Activated naive CD4-positive, alpha-beta T cell treated with Interleukin-2 at 50 U/mL for 16 hours (primary cell): Measurements from ENCODE around the gene HOOK2.
A peak's percentile ranks its signal among the peaks of the same experiment; 100 is the strongest.
"Not testable (repeated sequence)": the region's sequence is repeated elsewhere in the genome, so short reads cannot be mapped to it uniquely, and the experiment has no call there.

ENCODE experiments used
- DNase-seq: peaks from one replicate; pipeline ENCODE4 v3.0.0-alpha.2; 2020

HOOK2 gene

DNA sequence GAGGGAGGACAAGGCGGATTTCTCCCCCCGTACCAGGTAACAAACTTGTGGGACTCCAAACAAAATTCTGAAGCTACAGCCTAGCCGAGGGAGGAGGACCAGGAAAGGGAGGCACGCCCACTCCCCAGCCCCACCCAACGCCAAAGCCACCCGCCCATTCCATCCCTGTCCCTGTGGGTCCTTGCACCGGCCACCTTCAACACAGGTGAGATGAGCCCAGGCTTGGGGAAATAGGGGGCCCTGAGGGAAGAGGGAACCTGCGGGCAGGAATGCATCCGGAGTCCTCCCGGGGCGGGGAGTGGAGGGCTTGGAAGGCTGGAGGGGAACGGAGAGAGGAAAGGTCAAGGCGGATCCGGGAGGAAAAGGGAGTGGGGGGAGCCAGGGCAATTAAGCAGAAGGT, 23.7 kb downstream of the HOOK2 start, which contains the start of gene BEST2:
BEST2 (plus strand) TSS at position 157 of the 400 bp plus-strand sequence. CDS start 802 bp downstream, outside the sequence.
- DNase-seq: no peak

DNA sequence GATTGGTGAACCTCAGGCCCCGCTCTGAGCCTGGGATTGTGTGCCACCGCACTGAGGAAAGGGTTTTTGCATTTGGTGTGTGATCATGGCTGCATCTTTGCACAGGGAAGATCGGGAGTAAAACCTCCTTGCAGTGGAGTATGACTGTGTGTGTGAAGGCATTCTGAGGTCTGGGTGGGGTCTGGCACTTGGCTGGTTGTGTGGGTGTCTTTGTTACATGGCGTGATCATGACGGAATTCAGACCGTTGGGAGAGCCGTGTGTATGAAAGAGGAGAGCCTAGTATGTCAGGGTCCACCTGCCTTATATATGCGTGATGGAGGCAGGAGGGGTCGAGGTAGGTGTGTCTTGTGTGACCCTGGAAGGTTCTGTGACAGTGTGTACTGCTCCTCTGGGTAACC, 24.5 kb downstream of the HOOK2 start:
- DNase-seq: no peak

DNA sequence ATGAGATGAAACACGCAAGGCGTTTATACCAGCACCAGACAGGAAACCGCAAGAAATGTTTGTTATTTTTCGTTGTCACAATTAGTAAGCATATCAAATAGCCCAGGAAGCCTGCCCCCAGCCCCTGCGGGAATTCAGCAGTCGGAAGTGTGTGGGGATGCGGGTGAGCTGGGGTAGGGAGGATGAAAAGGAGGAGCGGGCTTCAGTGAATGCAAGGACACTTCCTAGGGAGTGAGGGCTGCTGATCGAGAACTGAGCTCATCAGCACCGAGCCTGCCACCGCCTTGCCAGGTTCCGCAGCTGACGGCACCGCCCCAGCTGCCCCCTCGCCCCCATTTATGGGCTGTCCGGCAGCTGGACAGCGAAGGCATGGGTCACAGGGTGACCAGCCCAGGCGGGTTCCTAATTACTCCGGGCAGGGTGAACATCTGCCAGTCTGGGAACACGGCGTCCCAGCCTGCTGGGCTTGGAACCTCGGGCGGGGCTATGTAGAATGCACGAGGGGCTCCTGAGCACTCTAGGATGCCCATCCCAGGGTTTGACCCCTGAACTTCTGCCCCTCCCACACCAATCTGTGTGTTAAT, 25.3 kb downstream of the HOOK2 start:
- no peak for DNase-seq

DNA sequence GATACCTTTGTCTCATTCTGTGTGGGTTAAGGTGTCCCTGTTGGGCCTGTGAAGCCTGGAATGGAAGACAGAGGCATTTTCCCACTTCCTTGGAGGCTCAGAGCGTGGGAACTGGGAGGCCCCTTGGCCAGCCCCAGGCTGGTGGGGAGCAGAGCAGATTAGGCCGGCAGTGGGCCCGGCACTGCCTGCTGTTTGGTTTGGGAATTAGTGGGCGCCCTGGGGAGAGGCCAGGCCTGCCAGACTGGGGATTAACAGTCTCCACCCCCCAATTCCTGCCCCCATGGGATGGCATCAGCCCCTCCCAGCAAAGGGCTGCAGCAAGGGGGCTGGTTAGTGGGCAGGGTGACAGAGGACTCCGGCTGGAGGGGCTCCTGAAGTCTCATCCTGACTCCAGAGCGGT, 26.9 kb downstream of the HOOK2 start:
- DNase-seq: no peak

DNA sequence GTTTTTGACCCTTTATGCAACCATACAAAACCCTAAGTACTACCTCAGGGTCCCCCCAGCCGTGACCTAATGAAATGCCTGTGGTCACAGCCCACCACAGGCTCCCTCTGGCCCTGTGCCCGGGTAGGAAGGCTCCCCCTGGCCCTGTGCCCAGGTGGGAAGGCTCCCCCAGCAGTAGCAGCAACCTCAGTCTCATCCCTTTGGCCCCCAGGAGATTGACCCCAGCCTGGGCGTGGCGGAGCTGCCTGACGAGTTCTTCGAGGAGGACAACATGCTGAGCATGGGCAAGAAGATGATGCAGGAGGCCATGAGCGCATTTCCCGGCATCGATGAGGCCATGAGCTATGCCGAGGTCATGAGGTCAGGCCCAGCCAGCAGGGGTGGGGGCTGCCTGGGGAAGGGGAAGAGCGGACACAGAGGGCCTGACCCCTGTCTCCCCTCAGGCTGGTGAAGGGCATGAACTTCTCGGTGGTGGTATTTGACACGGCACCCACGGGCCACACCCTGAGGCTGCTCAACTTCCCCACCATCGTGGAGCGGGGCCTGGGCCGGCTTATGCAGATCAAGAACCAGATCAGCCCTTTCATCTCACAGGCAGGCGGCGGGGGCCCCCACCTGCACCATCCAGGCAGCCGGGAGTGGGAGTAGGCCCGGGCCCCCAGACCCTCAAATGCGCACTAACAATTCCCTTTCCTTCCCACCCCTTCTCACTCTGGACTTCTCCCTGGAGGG, 30.0 kb downstream of the HOOK2 start:
- no peak for DNase-seq

DNA sequence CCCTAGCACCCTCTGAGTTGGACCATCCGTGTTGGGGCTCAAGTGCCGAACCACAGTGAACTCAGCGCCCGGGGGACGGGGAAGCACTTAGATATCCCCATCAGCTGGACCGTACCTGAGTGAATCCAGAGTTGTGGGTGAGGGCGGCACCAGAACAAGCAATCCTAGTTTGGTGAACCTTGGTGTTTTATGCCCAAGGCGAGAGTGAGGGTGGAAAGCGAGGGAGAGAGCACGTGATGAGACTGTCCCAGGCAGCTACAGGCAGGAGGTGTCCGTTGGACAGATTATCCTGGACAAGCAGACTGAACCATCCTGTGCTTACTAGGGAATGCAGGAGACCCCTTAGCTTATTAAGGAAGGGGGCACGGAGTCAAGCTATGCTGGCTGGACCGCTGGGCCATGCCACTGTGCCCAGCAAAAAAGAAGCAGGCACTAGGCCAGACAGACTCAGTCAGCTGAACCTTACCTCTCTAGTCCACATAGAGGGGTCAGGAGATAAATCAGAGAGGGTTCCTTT, 37.5 kb downstream of the HOOK2 start:
- DNase-seq: no peak

DNA sequence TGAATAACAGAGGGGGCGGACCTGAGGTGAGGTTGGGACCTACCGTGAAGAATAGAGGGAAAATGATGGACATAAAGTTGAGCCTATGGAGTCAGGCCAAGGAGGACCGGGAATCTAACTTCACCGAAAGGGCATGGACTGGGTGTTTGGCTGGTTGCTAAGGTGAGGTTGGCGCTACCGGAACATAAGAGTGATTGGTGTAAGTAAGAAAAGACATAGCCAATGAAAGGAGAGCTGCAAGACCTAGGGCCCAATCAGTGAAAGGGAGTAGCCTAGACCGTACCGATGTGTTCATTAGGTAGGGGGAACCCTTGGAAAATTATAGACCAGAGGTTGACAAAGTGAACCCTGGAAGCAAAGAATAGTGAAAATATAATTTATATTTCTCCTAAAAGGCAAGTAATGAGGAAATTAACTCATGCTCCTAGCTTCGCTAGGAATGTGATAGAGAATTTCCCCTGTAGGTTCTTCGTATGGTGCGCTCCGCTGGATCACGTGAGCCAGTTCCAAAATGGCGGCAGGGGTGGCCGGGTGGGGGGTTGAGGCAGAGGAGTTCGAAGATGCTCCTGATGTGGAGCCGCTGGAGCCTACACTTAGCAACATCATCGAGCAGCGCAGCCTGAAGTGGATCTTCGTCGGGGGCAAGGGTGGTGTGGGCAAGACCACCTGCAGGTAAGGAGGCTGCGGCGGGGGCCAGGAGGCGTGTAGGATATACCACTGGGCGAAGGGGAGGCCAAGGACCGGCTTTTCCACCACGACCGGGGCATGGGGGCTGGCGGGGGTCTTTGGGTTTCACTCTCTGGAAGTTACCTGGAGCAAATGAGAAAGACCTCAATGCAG, 38.1 kb downstream of the HOOK2 start, which contains the start of gene GET3:
GET3 (plus strand) TSS at position 503 of the 840 bp plus-strand sequence; CDS start at position 512, 9 bp downstream.
- DNase-seq: peak; percentile 83

DNA sequence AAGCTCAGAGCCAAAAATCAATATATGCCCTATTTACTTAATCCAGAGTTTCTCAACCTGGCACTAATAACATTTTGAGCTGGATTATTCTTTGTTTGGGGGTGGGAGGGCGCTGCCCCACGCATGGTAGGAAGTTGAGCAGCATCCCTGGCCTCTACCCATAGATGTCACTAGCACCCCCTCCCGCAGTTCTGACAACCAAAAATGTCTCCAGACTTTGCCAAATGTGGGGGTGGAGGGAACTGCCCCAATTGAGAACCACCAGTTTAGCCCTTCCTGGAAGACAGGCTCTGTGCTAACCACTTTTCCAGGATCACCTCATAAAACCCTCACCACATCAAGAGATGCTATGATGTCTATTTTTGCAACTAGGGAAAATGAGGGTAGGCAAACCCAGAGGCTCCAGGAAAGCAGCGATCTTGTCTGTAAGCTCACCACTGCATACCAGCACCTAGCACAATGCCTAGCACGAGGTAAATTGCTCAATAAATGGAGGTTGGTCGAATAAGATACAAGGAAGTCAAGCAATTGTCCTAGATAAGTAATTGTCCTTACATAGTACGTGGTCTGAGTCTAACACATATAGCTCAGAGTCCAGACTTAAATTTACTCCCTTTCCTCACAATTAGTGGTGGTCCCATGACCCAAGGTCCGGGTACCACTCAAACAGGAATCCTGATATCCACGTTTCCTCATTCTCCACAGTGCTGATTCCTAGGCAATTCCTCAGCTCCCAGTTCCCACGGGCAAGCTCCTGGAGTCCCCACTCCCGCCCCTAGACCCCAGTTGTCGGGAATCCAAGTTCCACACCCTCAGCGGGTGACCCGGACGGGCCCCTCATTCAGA, 41.8 kb downstream of the HOOK2 start:
- peak; percentile 45 for DNase-seq

DNA sequence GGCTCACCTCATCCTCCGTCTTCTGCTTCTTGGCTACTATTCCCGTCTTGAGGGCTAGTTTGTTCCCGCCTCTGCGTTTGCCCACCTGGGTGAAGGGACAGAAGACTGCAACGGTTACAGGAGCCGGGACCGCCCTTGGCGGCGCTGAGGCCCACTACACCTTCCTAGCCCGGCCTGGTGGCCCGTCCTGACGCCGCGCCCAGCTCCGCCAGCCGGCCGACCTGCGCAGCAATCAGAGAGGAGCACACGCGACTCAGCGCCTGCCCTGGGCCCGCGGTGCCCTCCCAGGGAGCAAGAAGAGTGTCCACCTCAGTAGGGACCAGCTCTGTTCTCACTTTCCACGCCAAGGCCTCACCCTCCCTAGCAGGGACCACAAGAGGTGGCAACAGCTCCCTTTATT, 44.0 kb downstream of the HOOK2 start:
- no peak for DNase-seq

DNA sequence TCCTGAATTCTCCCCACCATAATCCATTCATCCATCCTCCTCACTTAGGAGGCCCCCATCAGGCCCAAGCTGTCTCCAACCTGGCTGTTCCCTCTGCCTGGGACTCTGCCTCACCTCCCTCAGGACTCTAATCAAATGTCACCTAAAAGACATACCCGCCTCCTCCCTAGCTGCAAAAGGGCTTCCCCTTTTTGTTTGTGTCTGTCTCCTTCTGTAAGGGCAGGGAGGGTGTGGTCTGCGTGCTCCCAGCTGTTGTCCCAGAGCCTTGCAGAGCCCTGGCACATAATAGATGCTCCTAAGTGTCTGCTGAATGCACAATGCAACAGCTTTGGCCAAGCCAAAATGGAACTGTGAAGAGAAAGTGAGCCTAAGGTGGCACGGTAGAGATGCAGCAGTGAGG, 45.3 kb downstream of the HOOK2 start:
- DNase-seq: no peak

DNA sequence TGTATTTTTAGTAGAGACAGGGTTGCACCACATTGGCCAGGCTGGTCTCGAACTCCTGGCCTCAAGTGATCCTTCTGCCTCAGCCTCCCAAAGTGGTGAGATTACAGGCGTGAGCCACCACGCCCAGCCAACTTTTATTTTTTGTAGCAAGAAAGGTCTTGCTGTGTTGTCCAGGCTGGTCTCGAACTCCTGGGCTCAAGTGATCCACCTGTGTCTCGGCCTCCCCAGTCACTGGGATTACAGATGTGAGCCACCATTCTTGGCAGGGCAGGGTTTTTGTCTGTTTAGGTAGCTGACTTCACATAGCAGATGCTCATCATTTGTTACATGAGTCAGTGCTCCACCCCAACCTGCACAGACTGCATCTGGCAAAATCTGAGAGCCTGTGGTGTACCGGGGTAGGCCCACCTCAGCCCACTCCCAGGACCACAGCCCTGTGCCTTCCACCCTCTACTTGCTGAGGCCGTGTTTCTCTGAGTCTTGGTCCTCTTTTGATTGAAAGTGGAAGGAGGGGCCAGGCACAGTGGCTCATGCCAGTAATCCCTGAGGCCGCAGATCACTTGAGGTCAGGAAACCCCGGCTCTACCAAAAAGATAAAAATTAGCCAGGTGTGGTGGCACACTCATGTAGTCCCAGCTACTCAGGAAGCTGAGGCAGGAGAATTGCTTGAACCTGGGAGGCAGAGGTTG, 47.5 kb downstream of the HOOK2 start:
- DNase-seq: no peak

DNA sequence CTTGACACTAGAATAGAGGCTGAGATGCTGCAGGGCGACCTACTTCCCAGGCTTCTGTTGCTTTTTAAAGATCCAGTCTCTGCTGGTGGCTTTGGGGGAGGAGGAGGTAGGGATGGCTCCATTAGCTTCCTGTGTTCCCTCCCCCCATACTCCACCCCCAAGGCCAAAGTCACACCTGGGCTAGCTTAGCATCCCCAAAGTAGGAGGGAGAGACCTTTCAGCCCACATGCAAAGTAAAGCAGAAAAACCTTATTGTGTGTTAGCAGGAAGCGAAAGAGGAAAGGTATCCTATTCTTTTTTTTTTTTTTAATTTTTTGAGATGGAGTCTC, 48.4 kb downstream of the HOOK2 start:
- DNase-seq: no peak

DNA sequence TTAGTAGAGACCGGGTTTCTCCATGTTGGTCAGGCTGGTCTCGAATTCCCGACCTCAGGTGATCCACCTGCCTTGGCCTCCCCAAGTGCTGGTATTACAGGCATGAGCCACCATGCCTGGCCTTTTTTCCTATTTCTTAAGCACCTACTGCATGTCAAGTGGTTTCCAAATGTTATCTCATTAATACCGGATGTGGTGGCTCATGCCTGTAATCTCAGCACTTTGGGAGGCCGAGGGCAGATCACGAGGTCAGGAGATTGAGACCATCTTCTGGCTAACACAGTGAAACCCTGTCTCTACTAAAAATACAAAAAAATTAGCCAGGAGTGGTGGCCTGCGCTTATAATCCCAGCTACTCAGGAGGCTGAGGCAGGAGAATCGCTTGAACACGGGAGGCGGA, 49.7 kb downstream of the HOOK2 start:
- DNase-seq: not testable (repeated sequence)

DNA sequence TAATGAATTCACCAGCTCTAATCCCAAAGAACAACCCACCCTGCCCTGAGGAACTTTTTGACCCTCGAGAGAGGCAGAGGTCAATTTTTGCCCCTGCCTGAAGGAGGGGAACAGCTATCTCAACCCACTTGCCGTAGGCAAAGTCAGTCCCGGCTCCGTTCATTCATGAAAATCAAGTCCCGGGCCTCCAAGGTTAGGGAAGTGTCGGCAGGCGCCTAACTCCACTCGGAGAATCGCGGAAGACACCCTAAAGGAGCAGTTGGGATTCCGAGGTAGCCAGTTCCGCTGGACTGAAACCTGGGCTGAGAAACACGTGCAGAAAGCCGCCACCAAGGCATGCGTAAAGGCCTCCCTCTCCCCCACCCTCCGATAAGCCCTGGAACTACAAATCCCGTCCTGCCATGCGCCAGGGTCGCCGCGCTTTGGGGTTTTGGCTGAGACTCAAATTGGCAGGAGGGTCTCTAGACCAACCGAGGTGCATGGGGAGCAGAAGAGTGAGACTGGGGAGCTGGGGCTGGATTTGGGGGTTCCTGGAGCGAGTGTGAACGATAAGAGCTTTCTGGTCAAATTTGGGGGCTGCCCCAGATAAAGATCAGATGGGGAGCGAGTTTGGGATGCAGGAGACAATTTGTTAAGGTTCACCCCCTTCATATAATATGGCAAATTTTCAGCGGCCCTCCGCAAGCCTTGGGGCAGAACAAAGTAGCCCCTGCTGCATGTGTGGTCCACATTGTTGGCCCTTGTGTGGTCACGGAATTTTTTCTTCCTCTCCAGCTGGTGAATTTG, 51.5 kb downstream of the HOOK2 start, which contains the start of gene TNPO2:
TNPO2 (minus strand) TSS at position 292 of the 786 bp plus-strand sequence. CDS start 2,955 bp downstream, outside the sequence.
- peak; percentile 78 for DNase-seq

DNA sequence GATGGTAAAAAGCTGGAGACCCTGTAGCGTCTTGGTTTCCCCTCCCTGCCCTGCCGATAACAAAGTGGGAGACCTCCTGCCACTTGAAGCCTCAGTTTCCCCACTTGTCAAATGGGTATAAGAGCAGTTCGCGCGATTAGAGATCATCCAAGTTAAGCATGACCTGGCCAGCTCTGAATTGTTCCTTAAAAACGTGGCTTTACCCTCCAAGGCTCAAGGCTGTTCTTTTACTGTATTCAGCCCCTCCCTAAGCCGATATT, 52.0 kb downstream of the HOOK2 start:
- DNase-seq: peak; percentile 3

DNA sequence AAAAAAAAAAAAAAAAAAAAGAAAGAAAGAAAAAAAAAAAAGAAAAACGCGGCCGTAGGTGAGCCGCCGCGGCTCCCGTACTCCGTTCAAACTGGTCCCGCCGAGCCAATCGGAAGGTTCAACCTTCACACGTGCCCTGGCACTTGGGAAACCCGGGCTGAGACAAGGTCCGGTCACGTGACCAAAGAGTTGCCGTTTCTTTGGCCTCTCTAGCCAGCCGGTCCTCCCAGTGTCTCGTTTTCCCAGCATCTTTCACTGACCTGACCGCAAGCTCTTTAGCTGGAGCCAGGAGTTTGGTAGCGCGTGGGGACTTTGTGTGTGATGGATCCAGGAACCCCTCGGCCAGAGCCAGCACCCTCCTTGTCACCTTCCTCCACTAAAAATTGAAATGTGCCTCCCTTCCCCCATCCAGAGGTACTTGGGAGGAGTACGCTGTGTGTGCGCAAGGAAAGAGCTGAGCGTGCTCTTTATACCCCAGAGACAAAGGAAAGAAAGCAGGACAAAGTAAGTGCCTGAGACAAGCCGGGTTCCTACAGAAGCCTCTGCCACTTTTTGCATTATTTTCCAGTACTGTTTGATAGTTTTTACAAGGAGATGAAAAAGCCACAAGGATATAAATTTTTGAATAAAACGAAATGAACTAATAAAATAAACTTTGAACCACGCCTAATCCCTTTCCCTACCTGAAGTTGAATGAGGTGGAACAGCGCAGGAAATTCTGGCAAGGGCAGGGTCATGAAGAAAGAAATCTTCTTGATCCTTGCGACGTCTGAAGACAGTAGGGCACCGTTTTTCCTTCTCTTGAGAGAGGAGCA, 52.6 kb downstream of the HOOK2 start:
- DNase-seq: peak; percentile 93

DNA sequence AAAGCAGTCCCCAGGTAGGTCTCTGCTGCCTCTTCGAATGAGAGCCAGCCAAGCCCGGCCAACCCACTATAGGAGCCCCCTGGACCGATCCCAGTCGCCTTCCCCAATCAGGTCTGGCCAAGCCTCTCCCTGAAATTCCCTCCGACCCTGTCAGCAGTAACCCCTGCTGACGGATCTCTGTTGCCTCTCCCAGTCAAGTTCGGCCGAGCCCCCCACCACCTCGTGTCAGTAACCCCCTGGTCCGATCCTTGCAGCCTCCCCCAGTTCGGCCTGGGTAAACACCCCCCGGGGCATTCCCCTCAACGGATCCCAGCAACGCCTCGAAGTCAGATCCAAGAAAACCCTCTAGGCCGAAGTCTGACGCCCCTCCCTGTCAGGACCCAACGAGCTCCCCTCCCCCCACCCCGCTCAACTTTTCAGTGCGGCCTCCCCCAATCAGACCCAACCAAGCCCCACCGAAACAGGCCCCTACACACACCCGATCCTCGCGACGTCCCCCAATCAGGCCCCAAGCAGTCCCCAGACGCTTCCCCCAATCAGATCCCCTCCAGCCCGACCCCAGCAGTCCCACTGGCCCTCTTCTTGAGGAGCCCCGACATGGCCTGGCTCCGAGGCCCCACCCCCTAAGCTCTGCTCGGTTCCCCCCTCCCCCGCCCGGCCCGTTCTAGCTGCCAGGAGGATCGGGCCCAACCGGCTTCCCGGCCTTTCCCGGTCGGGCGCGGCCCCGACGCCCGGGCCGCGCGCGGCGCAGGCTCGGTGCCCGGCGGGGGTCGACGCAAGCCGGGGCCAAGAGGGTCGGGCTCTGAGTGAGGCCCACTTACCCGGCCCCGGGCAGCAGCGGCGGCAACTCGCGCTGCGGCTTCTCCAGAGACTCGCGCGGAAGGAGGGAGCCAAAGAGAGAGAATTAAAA, 53.4 kb downstream of the HOOK2 start:
- peak; percentile 49 for DNase-seq

DNA sequence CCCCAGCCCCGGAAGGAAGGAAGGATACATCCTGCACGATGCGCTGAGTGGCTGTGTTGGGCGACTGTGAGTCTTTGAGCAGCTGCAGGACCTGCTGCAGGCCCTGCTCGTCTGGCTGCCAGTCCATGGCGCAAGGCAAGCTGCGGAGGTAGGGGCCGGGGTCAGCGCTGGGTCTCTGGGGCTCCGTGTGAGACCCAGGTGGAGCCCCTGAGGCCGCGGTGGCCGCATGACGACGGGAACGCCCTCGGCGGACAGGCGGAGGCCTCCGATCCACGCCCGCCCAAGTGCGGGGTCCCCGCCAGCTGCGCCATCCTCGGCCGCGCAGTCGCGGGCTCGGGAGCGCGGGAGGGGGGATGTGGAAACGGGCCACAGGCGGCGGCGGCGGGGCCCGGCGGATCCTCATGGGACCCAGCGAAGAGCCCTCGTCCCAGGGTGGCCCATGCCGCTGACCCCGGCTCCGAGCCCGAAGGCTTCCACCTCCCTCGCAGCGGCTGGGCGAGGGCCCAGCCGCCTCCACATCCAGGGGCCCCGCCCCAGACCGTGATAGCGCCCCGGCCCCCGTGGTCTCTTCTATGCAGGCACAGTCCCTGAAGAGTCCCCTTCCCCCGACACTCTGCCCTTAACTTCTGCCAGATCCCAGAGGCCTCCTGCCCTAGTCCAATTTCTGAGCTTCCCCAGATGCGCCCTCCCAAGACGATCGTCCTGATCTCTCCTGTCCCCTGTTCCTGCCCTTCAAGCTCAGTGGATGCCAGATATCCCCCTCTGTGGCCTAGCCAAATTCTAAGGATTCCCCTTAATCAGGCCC, 54.3 kb downstream of the HOOK2 start:
- DNase-seq: peak; percentile 21
